ENCODE data around the gene GPR173. TPM values are rescaled to one million over a fixed set of nuclear protein-coding genes. Genes with fewer than 3 reads are reported as not detected.

The GPR173 gene
- total RNA-seq, 2 donors from 2014 or later, result 7.0 to 9.4 TPM

DNA sequence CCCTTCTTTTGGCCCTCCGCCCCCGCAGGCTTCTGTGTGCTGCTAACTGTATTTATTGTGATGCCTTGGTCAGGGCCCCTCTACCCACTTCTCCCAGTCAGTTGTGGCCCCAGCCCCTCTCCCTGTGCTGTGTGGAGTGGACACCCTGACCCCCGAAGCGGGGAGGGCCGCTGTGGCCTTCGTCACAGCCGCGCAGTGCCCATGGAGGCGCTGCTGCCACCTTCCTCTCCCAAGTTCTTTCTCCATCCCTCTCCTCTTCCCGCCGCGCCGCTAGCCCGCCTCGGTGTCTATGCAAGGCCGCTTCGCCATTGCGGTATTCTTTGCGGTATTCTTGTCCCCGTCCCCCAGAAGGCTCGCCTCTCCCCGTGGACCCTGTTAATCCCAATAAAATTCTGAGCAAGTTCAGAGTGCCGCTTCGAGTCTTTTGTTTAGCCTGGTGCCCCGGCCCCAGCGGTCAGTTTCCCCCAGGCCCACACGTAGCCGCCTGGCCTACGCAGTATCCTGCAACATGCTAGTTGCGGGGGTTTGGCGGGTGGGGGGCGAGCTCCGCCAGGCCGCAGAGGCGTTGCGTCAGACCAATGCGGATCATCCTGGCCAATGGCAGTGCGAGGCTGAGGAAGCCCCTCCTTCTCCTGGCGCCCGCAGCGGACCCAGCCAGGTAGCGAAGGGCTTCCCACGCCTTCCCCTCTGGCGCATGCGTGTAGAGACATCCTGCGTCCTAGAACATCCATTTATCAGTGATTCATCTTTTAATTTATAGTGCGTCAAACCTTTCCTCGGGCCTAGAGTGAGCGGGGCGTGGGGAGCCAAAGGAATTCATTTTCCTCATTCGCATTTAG, 39.8 kb downstream of the GPR173 start:
- H3K27ac ChIP-seq (ENCODE audit: low read depth, low read length), result peak overlapping the region; percentile 66
- Mint-ChIP-seq H3K4me3 (peak overlapping the region; percentile 77), H3K27ac (peak overlapping the region; percentile 95), H3K27me3 (ENCODE audit: insufficient read depth) (no peaks in the 10 kb centered on the region), H3K4me1 (peaks cover 3% of the 10 kb centered on the region), H3K36me3 (ENCODE audit: low read depth) (peaks cover 28% of the 10 kb centered on the region), H3K9me3 (peaks cover 67% of the 10 kb centered on the region)
- H3K9me3 ChIP-seq (ENCODE audit: control insufficient read depth, low read length), result no peaks in the 10 kb centered on the region
- DNase-seq, result peak; percentile 92
- H3K27me3 ChIP-seq (ENCODE audit: control insufficient read depth, insufficient read depth, low read length, poor library complexity, severe bottlenecking), result no peaks in the 10 kb centered on the region
- H3K9ac ChIP-seq (ENCODE audit: extremely low read depth, low read length, poor library complexity, severe bottlenecking), result peak overlapping the region; percentile 42
- peak overlapping the region; percentile 85 for H3K4me3 ChIP-seq (ENCODE audit: low read length)
- 26% methylated on average over 49 of the region's 51 CpGs; no CpG with 5 or more reads in 1 of the 2 experiments for WGBS, 2 experiments (ENCODE audit: insufficient coverage in 1 of 2, insufficient read length in 1 of 2)
- no peaks in the 10 kb centered on the region for H3K4me1 ChIP-seq (ENCODE audit: control insufficient read depth, insufficient read depth, low read length)
- peaks cover 22% of the 10 kb centered on the region for H3K36me3 ChIP-seq (ENCODE audit: control insufficient read depth, insufficient read depth, low read length)
- TF ChIP-seq, protein P1, sequence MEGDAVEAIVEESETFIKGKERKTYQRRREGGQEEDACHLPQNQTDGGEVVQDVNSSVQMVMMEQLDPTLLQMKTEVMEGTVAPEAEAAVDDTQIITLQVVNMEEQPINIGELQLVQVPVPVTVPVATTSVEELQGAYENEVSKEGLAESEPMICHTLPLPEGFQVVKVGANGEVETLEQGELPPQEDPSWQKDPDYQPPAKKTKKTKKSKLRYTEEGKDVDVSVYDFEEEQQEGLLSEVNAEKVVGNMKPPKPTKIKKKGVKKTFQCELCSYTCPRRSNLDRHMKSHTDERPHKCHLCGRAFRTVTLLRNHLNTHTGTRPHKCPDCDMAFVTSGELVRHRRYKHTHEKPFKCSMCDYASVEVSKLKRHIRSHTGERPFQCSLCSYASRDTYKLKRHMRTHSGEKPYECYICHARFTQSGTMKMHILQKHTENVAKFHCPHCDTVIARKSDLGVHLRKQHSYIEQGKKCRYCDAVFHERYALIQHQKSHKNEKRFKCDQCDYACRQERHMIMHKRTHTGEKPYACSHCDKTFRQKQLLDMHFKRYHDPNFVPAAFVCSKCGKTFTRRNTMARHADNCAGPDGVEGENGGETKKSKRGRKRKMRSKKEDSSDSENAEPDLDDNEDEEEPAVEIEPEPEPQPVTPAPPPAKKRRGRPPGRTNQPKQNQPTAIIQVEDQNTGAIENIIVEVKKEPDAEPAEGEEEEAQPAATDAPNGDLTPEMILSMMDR (conservative IDR thresholded peaks at IDR 0.05), result no peak

DNA sequence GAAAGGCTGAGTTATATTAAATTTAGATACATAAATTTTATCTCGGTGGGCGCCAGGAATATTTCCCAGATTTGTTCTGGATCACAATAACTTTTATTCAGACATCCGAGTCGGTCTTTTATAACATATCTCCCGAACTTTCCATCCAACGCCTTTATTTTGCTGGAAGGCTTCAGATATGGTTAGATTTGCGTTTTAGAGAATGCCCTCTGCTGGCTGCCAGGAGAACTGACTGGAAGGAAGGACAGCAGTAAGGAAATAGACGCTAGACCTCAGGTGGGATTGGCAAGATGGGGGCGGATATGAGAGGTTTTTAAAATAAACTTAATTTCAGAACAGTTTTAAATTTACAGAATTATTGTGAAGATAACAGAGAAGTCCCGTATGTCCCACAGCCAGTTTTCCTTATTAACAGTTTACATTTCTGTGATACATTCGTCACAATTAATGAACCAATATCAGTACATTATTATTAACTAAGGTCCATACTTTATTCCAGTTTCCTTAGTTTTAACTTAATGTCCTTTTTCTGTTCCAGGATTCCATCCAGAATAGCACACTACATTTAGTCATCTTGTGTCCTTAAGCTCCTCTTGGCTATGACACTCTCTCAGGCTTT, 40.7 kb downstream of the GPR173 start:
- H3K9me3 Mint-ChIP-seq, result peaks cover 60% of the 10 kb centered on the region
- WGBS, 2 experiments (ENCODE audit: insufficient coverage in 1 of 2, insufficient read length in 1 of 2), result 12 to 92% methylated on average over 1 to 9 of the region's 11 CpGs
- no peaks in the 10 kb centered on the region for H3K27me3 Mint-ChIP-seq (ENCODE audit: insufficient read depth)
- H3K27me3 ChIP-seq (ENCODE audit: control insufficient read depth, insufficient read depth, low read length, poor library complexity, severe bottlenecking), result no peaks in the 10 kb centered on the region
- H3K36me3 ChIP-seq (ENCODE audit: control insufficient read depth, insufficient read depth, low read length), result peaks cover 18% of the 10 kb centered on the region
- H3K9me3 ChIP-seq (ENCODE audit: control insufficient read depth, low read length), result no peaks in the 10 kb centered on the region
- peaks cover 3% of the 10 kb centered on the region for H3K4me1 Mint-ChIP-seq
- H3K4me1 ChIP-seq (ENCODE audit: control insufficient read depth, insufficient read depth, low read length), result no peaks in the 10 kb centered on the region
- H3K9ac ChIP-seq (ENCODE audit: extremely low read depth, low read length, poor library complexity, severe bottlenecking), result peak overlapping the region; percentile 42
- H3K27ac ChIP-seq (ENCODE audit: low read depth, low read length), result no peak overlapping the region
- TF ChIP-seq, protein P1 (conservative IDR thresholded peaks at IDR 0.05), result peak; percentile 81
- peaks cover 22% of the 10 kb centered on the region for H3K36me3 Mint-ChIP-seq (ENCODE audit: low read depth)
- H3K27ac Mint-ChIP-seq, result peak overlapping the region; percentile 95
- H3K4me3 Mint-ChIP-seq, result peak overlapping the region; percentile 77
- peak overlapping the region; percentile 85 for H3K4me3 ChIP-seq (ENCODE audit: low read length)
- no peak for DNase-seq

DNA sequence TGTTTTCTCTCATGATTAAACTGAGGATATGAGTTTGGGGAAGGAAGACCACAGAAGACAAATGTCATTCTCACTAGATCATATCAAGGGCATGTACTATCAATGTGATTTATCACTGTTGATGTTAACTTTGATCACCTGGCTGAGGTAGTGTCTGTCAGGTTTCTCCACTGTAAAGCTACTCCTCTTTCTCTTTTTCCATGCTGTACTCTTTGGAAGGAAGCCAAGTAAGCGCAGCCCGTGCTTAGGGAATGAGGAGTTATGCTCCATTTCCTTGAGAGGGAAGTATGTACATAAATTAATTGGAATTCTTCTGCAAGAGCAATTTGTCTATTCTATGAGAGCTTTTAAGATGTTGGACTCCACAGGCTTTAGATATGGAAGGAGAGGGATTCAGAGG, 41.3 kb downstream of the GPR173 start:
- Histone ChIP-seq H3K9me3 (ENCODE audit: control insufficient read depth, low read length) (no peaks in the 10 kb centered on the region), H3K9ac (ENCODE audit: extremely low read depth, low read length, poor library complexity, severe bottlenecking) (no peak overlapping the region), H3K27me3 (ENCODE audit: control insufficient read depth, insufficient read depth, low read length, poor library complexity, severe bottlenecking) (no peaks in the 10 kb centered on the region), H3K4me3 (ENCODE audit: low read length) (no peak overlapping the region), H3K27ac (ENCODE audit: low read depth, low read length) (no peak overlapping the region), H3K36me3 (ENCODE audit: control insufficient read depth, insufficient read depth, low read length) (peaks cover 12% of the 10 kb centered on the region), H3K4me1 (ENCODE audit: control insufficient read depth, insufficient read depth, low read length) (no peaks in the 10 kb centered on the region)
- TF ChIP-seq, protein P1 (conservative IDR thresholded peaks at IDR 0.05), result no peak
- peaks cover 63% of the 10 kb centered on the region for H3K9me3 Mint-ChIP-seq
- H3K4me1 Mint-ChIP-seq, result peaks cover 6% of the 10 kb centered on the region
- WGBS, 2 experiments (ENCODE audit: insufficient coverage in 1 of 2, insufficient read length in 1 of 2), result 89% methylated on average over 2 of the region's 2 CpGs; no CpG with 5 or more reads in 1 of the 2 experiments
- H3K27ac Mint-ChIP-seq, result no peak overlapping the region
- DNase-seq, result no peak
- no peak overlapping the region for H3K4me3 Mint-ChIP-seq
- H3K36me3 Mint-ChIP-seq (ENCODE audit: low read depth), result peaks cover 16% of the 10 kb centered on the region
- H3K27me3 Mint-ChIP-seq (ENCODE audit: insufficient read depth), result no peaks in the 10 kb centered on the region
